ENCODE results near the gene DCTN4.

GRCh38 chr5:150700246-150700593, 58.6 kb downstream of the DCTN4 start:
- TF ChIP-seq TBP (IDR thresholded peaks at IDR 0.05; ENCODE audit: low read depth, low read length) (no peak), CTCF (IDR thresholded peaks at IDR 0.05; ENCODE audit: control extremely low read depth in 1 of 3, insufficient read depth in 1 of 3, low read depth in 1 of 3, low read length in 3 of 3) (no peak), POLR2A (IDR thresholded peaks at IDR 0.05; ENCODE audit: control extremely low read depth in 1 of 2, low read depth in 2 of 2, low read length in 2 of 2) (no peak), SUZ12 (IDR thresholded peaks at IDR 0.05; ENCODE audit: low read length) (no peak), ZNF274 (IDR thresholded peaks at IDR 0.05; ENCODE audit: borderline replicate concordance, extremely low read depth, low read length) (no peak), RAD21 (IDR thresholded peaks at IDR 0.05 in 1 of 2, conservative IDR thresholded peaks at IDR 0.05 in 1 of 2; ENCODE audit: low read depth in 2 of 2, low read length in 2 of 2) (no peak), GABPA (IDR thresholded peaks at IDR 0.05; ENCODE audit: borderline replicate concordance, insufficient read depth, low read length) (no peak), SIX5 (IDR thresholded peaks at IDR 0.05; ENCODE audit: low read depth, low read length) (no peak)

Measured in H1 (cell line).